Putamen (tissue), 1 donor: ENCODE data around the gene NDUFB6.
"Not testable (repeated sequence)": the region's sequence is repeated elsewhere in the genome, so short reads cannot be mapped to it uniquely, and the experiment has no call there.

Experiments
- DNase-seq: peaks from one replicate; pipeline ENCODE4 v3.0.0-alpha.2; 2016; ENCODE audit warnings: low spot score

NDUFB6 gene

DNA sequence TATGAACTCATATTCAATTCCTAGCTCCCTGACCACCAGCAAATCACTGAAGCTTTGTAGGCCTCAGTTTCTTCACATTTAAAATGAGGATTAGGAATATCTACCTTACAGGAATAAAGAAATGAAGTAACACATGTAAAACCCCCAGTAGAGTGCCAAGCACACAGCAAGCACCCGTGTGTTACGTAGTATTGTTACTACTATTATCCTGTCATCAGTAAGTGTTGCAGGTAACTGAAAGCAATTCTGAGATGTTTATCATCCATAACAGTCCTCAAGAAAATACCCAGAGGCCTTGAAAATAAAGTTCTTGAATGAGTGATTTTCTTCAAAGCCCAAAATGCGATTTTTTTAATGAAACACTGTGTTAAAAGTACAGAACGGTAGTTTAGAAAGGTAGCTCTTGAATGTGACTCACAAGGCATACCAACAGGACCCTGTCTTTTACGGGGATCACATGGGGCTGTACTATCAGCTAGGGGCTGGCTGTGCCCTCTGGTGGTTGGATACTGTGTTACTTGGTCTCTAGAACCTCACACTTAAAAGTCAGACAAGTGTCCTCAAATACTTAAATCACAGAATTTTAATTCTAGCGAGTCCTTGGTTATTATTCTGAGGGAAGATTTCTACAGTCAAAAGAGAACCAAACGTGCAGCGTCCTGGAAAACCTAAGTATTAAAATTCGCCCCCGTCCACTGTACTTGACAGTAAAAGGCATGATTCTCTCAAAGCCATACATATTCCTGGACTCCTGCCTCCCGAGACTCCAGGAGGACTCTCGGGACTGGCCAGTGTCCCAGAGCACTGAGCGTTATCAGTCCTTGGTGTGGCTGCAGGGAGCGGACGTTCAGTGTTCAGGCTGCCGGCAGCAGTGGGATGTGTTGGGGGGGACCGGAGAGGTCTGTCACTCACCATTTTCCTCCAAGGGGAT lies 725 bp downstream of the NDUFB6 start:
- peak; percentile 64 for DNase-seq

DNA sequence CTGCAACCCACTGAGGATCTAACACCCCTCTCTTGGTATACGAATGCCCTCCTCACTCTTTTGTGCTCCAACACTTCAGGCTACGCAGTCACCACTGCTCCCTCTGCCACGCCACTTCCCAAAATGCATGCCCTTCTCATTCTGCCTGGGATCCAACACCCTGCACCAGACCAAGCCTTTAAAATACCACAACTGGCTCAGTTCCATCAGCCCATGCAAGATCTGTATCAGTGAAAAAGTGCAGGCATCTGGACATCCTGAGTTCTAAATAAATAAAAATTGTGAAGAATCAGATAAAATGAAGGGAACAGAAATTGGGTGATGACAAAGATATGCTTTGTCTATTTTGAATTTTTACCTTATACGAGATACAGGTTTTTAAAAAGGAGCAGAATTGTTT lies 2.7 kb downstream of the NDUFB6 start:
- no peak for DNase-seq

DNA sequence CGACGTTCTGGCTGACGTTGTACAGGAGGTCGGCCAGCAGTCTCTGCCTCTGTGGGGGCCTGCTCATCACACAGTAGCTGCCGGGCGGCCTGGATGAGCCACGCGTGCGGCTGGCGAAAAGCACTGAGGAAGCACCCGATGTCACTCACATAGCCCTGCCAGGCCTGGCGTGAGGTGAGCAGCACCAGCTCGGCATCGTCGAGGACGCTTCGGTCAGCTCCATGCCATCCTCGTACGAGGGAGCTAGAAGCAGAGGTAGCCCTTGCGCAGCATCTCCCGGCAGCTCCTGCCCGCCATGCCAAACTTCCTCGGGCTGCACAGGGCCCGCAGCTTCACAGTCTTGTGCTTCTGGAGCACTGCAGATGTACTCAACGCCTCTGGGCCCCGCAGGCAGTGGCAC lies 6.2 kb downstream of the NDUFB6 start:
- no peak for DNase-seq

DNA sequence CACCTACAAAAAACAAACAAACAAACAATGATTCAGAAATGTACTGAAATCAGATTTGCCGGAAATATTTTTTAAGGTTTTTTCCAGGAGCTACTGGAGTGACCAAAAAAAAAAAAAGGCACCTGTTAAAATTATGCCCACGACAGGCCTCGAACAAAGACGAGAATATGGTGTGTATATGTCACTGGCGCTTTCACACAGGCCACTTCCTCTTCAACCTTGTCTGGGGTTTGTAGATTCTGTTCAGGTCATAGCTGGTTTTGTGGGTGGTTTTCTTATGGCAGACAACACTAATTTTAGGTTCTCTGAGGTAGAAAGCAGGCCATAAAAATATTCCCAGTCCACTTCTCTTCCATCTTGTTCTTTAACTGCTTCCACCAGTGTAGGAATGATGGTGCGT lies 7.0 kb downstream of the NDUFB6 start:
- no peak for DNase-seq

DNA sequence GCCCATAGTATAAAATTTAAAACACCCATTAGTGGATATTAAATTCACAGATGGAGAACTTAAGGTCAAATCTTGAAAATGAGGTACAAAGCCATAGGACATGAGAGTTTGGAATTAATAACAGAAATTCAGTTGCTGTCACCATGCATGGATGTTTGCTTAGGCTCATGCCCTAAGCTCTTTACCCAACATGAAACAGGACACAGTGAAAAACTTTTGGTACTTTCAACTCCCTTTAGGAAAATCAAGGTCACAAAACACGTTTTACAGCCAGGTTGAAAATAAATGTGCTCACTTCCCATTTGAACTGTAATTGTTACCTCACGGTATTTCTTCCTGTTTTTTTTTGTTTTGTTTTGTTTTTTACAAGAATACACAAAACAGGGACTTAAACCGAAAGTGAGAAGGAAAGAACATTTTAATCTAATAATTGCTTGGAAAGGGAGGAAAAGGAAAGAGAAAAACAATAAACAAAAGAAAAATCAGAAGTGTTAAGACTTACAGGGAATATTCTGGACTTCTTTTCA lies 14.5 kb downstream of the NDUFB6 start:
- DNase-seq: no peak

DNA sequence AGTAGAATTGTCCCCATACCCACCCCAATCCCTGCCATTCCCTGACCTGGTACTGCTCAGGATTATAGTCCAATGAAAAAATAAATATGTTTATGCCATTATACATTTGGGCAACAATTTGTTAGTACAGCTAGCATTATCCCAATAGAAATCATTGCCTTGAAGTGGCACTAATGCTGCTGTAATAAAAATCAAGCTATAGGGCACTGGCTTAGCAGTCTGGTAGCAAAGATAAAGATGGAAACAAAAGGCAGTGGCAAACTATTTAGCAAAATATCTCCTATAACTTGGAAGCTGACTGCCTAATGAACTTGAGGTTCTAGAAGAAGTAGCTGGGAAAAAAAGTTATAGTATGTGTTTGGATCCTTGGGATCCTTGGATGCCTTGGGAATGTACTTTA lies 18.4 kb downstream of the NDUFB6 start:
- DNase-seq: no peak

DNA sequence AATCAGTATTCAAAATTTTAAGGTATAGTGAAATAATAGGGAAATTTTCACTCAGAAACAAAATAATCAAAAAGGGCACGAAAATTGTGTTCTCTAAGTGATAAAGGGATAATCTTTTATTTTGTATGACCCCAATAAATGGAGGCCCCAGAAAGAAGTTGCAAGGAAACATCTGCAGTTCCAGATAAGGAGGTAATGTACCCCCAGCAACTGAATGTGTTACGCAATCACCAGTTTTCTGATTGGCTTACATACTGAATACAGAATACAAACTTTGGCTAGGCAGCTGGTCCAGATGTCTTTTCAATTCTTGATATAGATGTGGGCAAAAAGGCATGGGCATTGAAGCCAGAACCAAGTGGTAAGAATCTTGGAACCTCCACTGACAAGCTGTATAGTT lies 18.9 kb downstream of the NDUFB6 start:
- no peak for DNase-seq

DNA sequence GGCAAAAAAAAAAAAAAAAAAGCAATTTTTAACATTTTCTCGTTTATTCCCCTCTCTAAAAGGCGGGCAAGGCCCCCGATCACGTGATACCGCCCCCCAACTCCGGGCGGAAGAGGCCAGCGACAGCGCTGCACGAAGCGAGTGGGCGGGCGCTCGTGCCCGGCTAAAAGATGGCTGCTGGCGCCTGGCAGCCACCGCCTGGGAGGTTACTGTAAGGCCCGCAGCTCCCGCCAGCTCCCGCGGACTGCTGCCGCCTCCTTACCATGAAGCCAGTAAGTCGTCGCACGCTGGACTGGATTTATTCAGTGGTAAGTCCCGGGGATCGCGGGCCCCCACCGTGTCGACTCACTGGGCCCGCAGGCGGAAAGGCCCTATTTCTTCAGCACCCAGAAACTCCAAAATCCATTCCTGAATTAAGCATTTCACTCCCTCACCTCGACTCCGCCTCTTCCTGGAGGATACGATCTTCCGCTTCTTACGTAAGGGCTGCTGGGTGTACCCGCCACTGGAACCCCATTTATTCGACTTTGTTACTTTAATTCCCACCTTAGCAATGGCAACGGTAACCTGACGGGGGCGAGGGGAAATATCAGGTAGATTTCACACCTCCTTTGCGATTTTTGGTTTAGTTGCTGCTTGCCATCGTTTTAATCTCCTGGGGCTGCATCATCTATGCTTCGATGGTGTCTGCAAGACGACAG lies 20.6 kb downstream of the NDUFB6 start, which contains the start of the genes SMIM27 and TOPORS:
Gene SMIM27 (plus strand): TSS at position 156 of the 701 bp plus-strand sequence. CDS start 108 bp downstream, at position 264.
Gene TOPORS (minus strand): TSS at position 415 of the 701 bp plus-strand sequence. CDS start 150 bp downstream, at position 265.
- DNase-seq: peak; percentile 94

DNA sequence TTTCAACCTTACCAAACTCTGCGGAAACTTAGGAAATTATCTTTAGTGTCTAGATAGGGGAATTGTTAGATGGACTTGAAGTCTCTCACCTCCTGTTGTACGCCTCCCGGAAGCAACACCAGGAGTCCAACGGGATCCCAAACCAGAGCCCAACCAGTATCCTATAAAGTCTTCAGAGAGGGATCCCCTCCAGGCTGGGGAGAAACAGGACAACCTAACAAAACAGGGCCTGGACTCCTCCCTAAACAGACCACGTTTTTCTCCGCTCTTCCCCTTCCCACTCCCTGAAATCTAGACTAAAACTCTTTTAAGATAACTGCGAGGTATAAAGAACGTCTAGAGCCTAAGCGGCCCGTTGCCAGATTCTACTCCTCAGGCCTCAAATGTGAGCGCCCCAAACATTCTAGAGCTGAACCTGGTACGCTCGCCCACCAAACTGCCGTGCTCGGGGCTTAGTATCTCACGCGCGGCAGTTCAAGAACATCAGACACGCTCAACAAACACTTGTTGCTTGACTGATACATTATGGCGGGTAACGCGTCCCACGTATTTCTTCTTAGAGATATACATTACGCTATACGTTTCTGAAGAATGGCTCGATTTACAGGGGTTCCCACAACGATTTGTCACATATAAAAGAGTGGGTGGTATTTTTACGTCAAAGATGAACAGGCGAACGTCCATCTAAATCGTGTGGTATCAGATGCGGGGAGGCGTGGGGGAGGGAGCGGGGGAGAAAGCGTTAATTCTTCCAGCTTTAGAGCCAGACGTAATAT lies 21.5 kb downstream of the NDUFB6 start:
- DNase-seq: peak; percentile 46

DNA sequence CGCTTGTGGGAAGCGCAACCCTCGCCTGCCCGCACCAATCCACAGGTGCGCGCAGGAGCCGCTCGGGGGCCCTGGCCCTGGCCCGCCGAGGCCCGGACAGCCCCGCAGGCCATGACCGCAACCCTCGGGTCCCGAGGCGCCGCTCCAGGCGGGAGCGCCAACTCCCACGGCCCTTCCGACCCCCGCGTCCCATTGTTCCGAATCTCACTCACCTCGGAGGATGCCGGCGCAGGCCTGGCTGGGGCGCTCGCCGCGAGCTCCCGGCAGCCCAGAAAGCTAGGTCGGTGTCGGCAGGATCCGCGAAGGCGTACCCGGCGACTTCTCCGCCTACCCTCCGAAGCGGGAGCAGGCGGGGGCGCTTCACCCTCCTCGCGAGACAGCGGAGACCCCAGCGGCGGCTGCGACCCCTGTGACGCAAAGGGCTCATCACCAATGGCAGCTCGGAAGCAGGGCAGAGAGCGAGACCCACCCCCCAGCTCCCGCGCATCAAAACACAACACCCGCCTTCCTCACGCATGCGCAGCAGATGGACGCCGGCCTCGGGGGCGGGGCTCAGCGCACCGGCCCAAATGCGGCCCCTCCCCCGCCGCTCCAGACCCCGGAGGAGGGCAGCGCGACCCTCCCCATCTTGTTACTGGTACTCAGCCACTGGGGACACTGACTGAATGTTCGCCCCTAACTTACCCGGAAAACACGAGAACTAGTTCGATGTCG lies 22.2 kb downstream of the NDUFB6 start:
- DNase-seq: peak; percentile 93

DNA sequence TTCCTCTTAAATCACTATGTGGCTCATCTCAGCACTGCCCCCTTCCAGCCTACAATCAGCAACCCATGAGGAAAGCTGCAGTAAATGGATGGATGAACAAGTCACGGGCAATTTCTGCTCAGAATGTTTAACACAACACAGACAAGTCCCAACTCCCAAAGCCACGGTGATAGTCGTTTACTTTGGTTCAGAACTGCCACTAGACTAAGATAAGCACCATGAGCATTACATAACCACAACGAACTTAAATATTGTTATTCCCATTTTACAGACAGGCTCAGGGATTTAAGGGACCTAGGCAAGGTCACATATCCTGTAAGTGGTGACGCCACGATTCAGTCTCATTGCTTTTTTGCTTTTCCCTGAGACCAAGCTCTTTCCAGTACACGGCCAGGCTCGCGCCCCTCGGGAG lies 22.8 kb downstream of the NDUFB6 start:
- DNase-seq: peak; percentile 39

DNA sequence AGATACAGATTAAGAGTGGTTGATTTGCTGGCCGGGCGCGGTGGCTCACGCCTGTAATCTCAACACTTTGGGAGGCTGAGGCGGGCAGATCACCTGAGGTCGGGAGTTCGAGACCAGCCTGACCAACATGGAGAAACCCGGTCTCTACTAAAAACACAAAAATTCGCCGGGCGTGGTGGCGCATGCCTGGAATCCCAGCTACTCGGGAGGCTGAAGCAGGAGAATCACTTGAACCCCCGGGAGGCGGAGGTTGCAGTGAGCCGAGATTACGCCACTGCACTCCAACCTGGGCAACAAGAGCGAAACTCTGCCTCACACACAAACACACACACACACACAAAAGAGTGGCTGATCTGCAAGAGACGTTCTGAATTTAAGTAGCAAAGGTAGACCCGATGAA lies 24.7 kb downstream of the NDUFB6 start:
- DNase-seq: not testable (repeated sequence)

DNA sequence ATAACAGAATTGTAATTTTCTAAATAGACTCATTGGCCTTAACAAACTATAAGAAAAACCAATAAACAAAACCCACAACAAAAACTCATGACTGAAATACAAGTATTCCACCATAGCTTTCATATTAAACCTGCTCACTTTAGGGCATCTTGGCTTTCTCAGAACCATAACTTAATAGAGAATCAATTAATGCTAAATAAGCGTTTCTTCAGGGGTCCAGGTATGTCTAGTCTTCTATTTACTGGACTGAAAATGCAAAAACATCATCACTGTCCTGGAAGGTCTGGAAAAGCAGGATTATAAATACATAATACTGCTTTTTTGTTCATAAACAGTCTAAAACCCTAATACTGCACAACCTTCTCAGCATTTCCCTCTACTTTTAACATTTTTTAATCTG lies 27.1 kb downstream of the NDUFB6 start:
- no peak for DNase-seq

DNA sequence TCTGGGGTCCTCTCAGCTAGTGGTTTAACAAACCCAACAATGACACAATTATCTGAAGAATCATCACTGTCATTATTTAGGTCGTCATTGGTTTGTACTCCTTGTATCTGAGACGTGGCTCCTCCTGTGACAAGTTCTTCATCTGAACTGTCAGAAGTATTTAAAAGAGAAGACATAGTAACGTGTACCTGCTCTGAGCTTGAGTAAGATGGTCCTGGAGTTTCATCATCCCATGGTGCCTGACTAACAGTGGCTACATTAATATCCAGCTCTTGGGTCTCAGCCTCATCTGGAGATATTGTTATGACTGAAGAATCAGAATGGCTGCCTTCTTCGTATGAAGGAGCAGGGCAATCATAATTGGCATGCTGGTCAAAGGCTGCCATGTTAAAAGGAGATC lies 29.9 kb downstream of the NDUFB6 start:
- no peak for DNase-seq

DNA sequence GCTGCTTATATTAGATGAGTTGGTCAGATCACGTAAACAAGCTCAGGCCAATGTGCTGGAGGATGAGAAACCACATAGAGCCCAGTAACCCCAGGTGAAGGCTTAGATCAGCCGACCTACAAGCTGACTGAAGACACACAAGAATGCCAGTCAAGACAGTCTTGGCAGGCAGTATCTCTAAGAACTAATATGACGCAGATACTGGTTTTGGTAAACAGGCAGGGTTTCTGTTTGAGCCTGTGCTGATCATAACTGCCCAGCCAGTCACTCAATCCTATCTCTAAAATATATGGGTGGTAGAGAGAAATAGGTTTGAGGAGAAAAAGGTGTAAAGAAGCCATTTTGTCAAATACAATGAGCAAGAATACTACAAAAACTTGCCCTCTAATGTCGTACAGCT lies 39.1 kb downstream of the NDUFB6 start:
- no peak for DNase-seq

DNA sequence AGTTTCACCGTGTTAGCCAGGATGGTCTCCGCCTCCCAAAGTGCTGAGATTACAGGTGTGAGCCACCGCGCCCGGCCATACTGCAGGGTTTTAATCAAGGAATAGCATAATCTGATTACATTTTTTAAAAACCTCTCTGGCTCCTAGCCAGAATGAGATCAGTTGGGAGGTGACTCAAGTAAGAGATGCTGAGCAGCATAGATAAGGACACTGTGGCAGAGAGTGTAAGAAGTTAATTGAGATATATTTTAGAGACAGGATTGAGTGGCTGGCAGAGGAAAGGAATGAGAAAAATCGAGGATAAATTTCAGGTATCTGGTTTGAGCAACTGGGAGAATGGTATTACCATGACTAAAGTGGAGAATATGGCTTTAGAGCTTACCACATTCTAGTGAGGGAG lies 39.6 kb downstream of the NDUFB6 start:
- DNase-seq: no peak

DNA sequence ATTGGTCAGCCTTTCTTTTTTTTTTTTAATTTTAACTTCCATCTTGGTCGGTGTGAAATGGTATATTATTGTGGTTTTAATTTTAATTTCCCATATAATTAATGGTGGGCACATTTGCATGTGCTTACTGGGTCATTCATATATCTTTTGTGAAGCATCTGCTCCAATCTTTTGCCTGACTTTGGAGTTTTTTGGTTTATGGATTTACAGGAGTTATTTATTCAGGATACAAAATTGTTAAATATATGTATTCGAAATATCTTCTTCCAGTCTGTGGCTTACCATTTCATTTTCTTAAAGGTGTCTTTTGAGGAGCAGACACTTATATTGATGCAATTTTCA lies 46.3 kb downstream of the NDUFB6 start:
- DNase-seq: no peak

DNA sequence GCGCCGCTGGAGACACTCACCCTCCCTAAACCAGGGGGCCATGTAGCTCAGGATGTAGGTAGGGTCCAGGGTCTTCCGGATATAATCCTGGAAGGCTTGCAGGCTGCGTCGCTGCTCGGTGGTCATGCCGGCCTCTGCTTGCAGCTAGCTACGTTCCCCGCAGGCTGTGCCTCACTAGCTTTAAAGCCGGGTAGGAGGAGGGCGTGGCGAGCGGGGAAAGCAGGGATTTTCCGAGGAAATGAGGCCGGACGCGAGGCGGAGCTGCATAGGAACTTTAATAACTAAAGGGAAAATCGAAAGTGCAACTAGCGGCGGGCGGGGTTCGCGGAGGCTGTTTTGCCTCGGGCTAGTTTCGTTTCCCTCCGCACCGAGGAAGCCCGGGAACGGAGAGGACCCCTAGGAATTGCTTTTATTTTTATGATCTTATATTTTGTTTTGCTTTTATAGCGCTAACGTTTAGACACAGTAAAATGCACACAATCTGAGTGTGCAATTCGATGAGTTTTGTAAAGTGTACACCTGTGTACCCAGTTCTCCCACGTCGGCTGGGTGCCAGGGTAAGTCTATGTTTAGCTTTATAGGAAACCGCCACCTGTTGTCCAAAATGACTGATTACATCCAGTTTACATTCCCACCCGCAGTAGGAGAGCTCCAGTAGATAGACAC lies 46.8 kb downstream of the NDUFB6 start, which contains the start of gene RIGI:
Gene RIGI (minus strand): TSS at position 156 of the 666 bp plus-strand sequence. CDS start 30 bp downstream, at position 126.
- peak; percentile 84 for DNase-seq

DNA sequence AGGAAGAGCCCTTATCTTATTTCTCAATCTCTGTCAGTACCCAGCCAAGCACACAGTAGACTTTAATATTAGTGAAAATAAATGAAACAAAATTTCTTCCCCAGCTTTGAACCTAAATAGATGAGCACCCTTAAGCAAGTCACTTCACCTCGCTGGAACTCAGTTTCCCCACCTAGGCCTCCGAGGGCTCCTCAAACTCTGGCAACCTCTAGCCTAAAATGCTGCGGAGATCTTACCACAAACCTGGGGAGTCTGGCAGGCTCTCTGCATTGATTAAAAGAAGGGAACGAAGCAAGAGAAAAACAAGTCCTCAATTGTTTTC lies 47.3 kb downstream of the NDUFB6 start:
- no peak for DNase-seq

DNA sequence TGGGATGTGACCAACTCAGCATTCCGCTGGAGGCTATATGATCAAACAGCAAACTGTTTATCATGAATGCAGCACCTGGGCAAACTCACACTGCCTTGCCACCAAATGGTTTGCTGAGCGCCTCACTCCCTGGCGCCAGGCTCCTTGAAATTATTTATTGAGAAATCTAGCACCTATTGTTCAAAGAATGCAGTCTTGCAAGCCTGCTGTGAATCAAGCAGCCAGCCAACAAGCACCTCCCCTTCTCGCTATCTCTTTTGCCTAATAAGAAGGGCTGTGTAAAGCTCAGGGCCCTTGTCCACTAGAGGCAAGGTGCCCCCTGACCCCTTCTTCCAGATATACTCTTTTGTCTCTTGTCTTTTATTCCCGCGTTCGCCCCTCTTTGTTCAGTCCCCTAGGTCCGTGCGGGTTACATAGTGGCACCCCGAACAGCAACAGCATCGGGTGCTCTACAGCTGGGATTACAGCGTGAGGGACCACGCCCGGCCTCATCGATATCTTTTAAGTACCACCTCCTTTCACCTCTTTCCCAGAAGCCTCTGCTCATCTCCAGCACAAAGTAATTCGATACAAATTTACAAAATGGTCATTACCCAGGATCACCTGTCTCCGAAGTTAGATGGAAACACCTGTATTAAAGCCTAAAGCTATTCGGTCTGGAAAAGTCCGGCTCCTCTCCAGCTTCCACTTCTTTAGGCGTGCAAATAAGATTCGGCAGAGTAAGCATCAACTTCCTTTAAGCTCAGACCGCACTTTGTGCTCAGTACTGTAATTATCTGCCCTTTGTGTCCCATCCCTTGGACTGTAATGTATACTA lies 47.9 kb downstream of the NDUFB6 start:
- DNase-seq: no peak
